Endothelial cell of umbilical vein (primary cell): Measurements from ENCODE around the gene BCAS3. TPM values are rescaled to one million over a fixed set of nuclear protein-coding genes. Genes with fewer than 3 reads are reported as not detected.

Source experiments
- BruUV-seq: library from RNA; stranded (reverse); fragments of 400-500 nt; replicated peaks from 2 replicates; lab custom pipeline; 2021; lab: Mats Ljungman, UMichigan
- CTCF ChIA-PET: fragments of 300-600, 350-600 bp; sonication (Branson Sonifier 250); formaldehyde crosslinking; loops from one replicate; lab custom pipeline; 2021; ENCODE audit warnings: antibody characterized with exemption, inconsistent platforms; lab: Charles Lee
- POLR2A ChIA-PET: fragments of 300-600, 350-600 bp; sonication (Branson Sonifier 250); formaldehyde crosslinking; loops from one replicate; lab custom pipeline; 2021; ENCODE audit warnings: antibody characterized with exemption, inconsistent platforms; lab: Charles Lee
- DNase-seq: peaks from one replicate; pipeline ENCODE4 v3.0.0-alpha.2; 2011; ENCODE audit warnings: low read depth, low spot score
- FAIRE-seq: peaks from 2 replicates; lab custom pipeline; 2011; peaks lifted over from hg19 to GRCh38; lab: Jason Lieb, UNC
- H2AFZ ChIP-seq: 2 replicates; pipeline ENCODE4 v1.6.0; 2012; ENCODE audit warnings: low read depth, low read length, control low read depth, inconsistent platforms
- H3K27ac ChIP-seq: 2 replicates; pipeline ENCODE4 v1.5.1; 2011; ENCODE audit warnings: low read depth, mild to moderate bottlenecking, control low read depth, low read length, moderate library complexity; ENCODE audit not compliant: insufficient read depth
- H3K27me3 ChIP-seq, 2 experiments: 2 replicates each; pipeline versions ENCODE4 v1.6.0 to v1.6.1; 2011; ENCODE audit warnings: low read length in 2 of 2, mixed read lengths in 1 of 2; ENCODE audit not compliant: control insufficient read depth in 2 of 2, insufficient read depth in 2 of 2
- H3K36me3 ChIP-seq, 2 experiments: 2 replicates in 1 of 2; 3 replicates in 1 of 2; pipeline ENCODE4 v1.5.1; 2011; ENCODE audit warnings: low read length in 2 of 2, mild to moderate bottlenecking in 1 of 2, moderate library complexity in 1 of 2; ENCODE audit not compliant: control insufficient read depth in 2 of 2, insufficient read depth in 2 of 2; ENCODE audit errors: extremely low read depth in 1 of 2
- H3K4me1 ChIP-seq: 3 replicates; pipeline ENCODE4 v1.5.1; 2011; ENCODE audit warnings: mild to moderate bottlenecking, low read length; ENCODE audit not compliant: control insufficient read depth, insufficient read depth; ENCODE audit errors: extremely low read depth
- H3K4me2 ChIP-seq: 2 replicates; pipeline ENCODE4 v1.6.1; 2011; ENCODE audit warnings: low read length, control low read depth, mixed read lengths; ENCODE audit not compliant: insufficient read depth
- H3K4me3 ChIP-seq, 3 experiments: fragments of 200-600 bp in 1 of 3; sonication (generic), shearing (Covaris generic) in 1 of 3; replicated peaks in 1 of 3; 2 replicates each; pipeline ENCODE4 v1.5.1; 2011 to 2016; ENCODE audit warnings: control low read depth in 3 of 3, low read length in 3 of 3, mild to moderate bottlenecking in 2 of 3, inconsistent platforms in 1 of 3, low read depth in 1 of 3, moderate library complexity in 1 of 3; ENCODE audit not compliant: insufficient read depth in 1 of 3
- H3K79me2 ChIP-seq: 2 replicates; pipeline ENCODE4 v1.6.0; 2012; ENCODE audit warnings: low read length, inconsistent platforms; ENCODE audit not compliant: control insufficient read depth, insufficient read depth
- H3K9ac ChIP-seq: replicated peaks from 2 replicates; pipeline ENCODE3; 2011; ENCODE audit warnings: low read length, control low read depth; ENCODE audit not compliant: insufficient read depth; ENCODE audit errors: extremely low read depth
- H3K9me1 ChIP-seq: replicated peaks from 3 replicates; pipeline ENCODE4 v1.6.0; 2011; ENCODE audit warnings: mild to moderate bottlenecking, low read length; ENCODE audit not compliant: control insufficient read depth, insufficient read depth; ENCODE audit errors: extremely low read depth
- H3K9me3 ChIP-seq: replicated peaks from 2 replicates; pipeline ENCODE4 v1.5.1; 2012; ENCODE audit warnings: low read length, inconsistent platforms; ENCODE audit not compliant: control insufficient read depth, insufficient read depth
- H4K20me1 ChIP-seq: replicated peaks from 2 replicates; pipeline ENCODE3; 2011; ENCODE audit warnings: mild to moderate bottlenecking, low read length; ENCODE audit not compliant: control insufficient read depth, insufficient read depth; ENCODE audit errors: extremely low read depth
- EZH2 ChIP-seq: IDR thresholded peaks from 2 replicates; pipeline ENCODE4 v1.6.1; 2012; ENCODE audit warnings: borderline replicate concordance, low read depth, mild to moderate bottlenecking, moderate library complexity, low read length, inconsistent platforms; ENCODE audit not compliant: severe bottlenecking
- FOS ChIP-seq: IDR thresholded peaks from 2 replicates; pipeline ENCODE4 v1.6.1; 2011; ENCODE audit warnings: mild to moderate bottlenecking, low read length, moderate library complexity, borderline replicate concordance; ENCODE audit not compliant: insufficient read depth
- GATA2 ChIP-seq: IDR thresholded peaks from 2 replicates; pipeline ENCODE4 v1.7.0; 2011; ENCODE audit warnings: low read depth, mild to moderate bottlenecking, moderate library complexity, mixed read lengths, low read length; ENCODE audit not compliant: insufficient read length, insufficient read depth
- JUN ChIP-seq: IDR thresholded peaks from 2 replicates; pipeline ENCODE4 v1.6.1; 2011; ENCODE audit warnings: borderline replicate concordance, low read depth; ENCODE audit not compliant: insufficient read length, insufficient read depth
- MYC ChIP-seq: IDR thresholded peaks from one replicate; pipeline ENCODE4 v1.6.1; 2011; ENCODE audit warnings: mild to moderate bottlenecking, low read depth, low read length
- POLR2A ChIP-seq: IDR thresholded peaks from 2 replicates; pipeline ENCODE4 v1.6.1; 2012; ENCODE audit warnings: low read depth, mild to moderate bottlenecking, control low read depth, low read length
- POLR2AphosphoS5 ChIP-seq: IDR thresholded peaks from 2 replicates; pipeline ENCODE4 v1.6.1; 2012; ENCODE audit warnings: low read depth, mild to moderate bottlenecking, control low read depth, low read length, moderate library complexity; ENCODE audit not compliant: insufficient read depth
- dilution Hi-C: fragments of 300-500 bp; cut with MboI; formaldehyde crosslinking; loops from one replicate; pipeline ENCODE4 v1.15.0; 2019; ENCODE audit warnings: low sequenced_read_pairs; ENCODE audit not compliant: extremely low pct_ligation_motif_present
- intact Hi-C: fragments of 100-400 bp; cut with micrococcal nuclease; formaldehyde crosslinking; loops from one replicate; pipeline ENCODE4 v1.10.0; 2022
- polyA plus RNA-seq, 4 experiments: library from polyadenylated mRNA; depleted of rRNA in 3 of 4; stranded (reverse) in 3 of 4; unstranded in 1 of 4; fragments of >200 nt; gene quantifications; 2 replicates each; pipeline versions ENCODE4 v1.2.1 to v1.2.3, GENCODE V29; 2011 to 2012; ENCODE audit warnings: missing spikeins in 1 of 4
- total RNA-seq: library from RNA; stranded (reverse); gene quantifications from 2 replicates; pipeline ENCODE4 v1.2.3, GENCODE V29; 2021
- TF ChIP-seq, protein P1 (sequence below), 2 donors: IDR thresholded peaks; 1 replicate in 1 of 2; 2 replicates in 1 of 2; pipeline ENCODE4 v1.5.1; 2011; ENCODE audit warnings: low read length in 2 of 2, mild to moderate bottlenecking in 2 of 2, moderate library complexity in 2 of 2, control low read depth in 1 of 2, inconsistent platforms in 1 of 2, low read depth in 1 of 2; ENCODE audit not compliant: insufficient read depth in 1 of 2; ENCODE audit errors: extremely low read depth in 1 of 2
- TF ChIP-seq, protein P2 (sequence below): IDR thresholded peaks from 2 replicates; pipeline ENCODE4 v1.6.1; 2011; ENCODE audit not compliant: insufficient read depth, insufficient read length

Gene BCAS3
- total and polyA plus RNA-seq, 2 donors (not counting 3 experiments of a cell fraction or from before 2014, with no cell fraction given), result 8.2 to 16.0 TPM

DNA sequence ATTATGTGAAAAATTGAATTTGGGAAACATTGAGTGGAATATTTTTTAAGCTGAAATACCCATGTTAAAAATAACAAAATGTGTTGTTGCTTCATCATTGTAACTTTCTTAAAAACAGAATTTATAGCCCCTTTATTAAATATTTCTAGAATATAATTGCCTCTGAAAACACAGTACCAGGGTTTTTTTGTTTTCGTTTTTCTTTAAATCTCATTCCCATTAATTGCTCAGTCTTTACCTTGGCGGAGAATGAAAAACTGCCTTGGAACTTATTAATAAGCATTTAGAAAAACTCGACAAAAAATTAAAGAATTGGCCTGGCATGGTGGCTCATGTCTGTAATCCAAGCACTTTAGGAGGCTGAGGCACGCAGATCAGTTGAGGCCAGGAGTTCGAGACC, 526.8 kb downstream of the BCAS3 start:
- H3K79me2 ChIP-seq, result no peaks in the 10 kb centered on the region
- ChIA-PET CTCF (no interaction called here), POLR2A (no interaction called here)
- FAIRE-seq (no peak), DNase-seq (no peak)
- no peaks in the 10 kb centered on the region for H3K36me3 ChIP-seq
- no TSS peak for BruUV-seq
- no peak overlapping the region for H3K4me2 ChIP-seq
- no peak overlapping the region for H3K27ac ChIP-seq
- intact Hi-C loops (no loop called here), dilution Hi-C loops (no loop called here)
- no peak for TF ChIP-seq GATA2
- TF ChIP-seq, protein P1, sequence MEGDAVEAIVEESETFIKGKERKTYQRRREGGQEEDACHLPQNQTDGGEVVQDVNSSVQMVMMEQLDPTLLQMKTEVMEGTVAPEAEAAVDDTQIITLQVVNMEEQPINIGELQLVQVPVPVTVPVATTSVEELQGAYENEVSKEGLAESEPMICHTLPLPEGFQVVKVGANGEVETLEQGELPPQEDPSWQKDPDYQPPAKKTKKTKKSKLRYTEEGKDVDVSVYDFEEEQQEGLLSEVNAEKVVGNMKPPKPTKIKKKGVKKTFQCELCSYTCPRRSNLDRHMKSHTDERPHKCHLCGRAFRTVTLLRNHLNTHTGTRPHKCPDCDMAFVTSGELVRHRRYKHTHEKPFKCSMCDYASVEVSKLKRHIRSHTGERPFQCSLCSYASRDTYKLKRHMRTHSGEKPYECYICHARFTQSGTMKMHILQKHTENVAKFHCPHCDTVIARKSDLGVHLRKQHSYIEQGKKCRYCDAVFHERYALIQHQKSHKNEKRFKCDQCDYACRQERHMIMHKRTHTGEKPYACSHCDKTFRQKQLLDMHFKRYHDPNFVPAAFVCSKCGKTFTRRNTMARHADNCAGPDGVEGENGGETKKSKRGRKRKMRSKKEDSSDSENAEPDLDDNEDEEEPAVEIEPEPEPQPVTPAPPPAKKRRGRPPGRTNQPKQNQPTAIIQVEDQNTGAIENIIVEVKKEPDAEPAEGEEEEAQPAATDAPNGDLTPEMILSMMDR (IDR thresholded peaks at IDR 0.05; ENCODE audit: extremely low read depth in 1 of 2, insufficient read depth in 1 of 2, low read depth in 1 of 2, low read length in 2 of 2), result no peak
- TF ChIP-seq POLR2A, result no peak
- no peak for TF ChIP-seq FOS
- TF ChIP-seq JUN, result no peak
- TF ChIP-seq, protein P2, sequence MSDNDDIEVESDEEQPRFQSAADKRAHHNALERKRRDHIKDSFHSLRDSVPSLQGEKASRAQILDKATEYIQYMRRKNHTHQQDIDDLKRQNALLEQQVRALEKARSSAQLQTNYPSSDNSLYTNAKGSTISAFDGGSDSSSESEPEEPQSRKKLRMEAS, result no peak
- TF ChIP-seq MYC, result no peak
- TF ChIP-seq EZH2, result no peak
- no peak for TF ChIP-seq POLR2AphosphoS5
- H3K9me1 ChIP-seq, result no peaks in the 10 kb centered on the region
- H3K9ac ChIP-seq, result no peak overlapping the region
- H3K27me3 ChIP-seq, result peaks cover 1 to 2% of the 10 kb centered on the region in 2 experiments
- no peak overlapping the region for H3K4me3 ChIP-seq
- no peaks in the 10 kb centered on the region for H3K4me1 ChIP-seq
- H3K9me3 ChIP-seq, result no peaks in the 10 kb centered on the region
- no peak overlapping the region for H2AFZ ChIP-seq
- H4K20me1 ChIP-seq, result no peaks in the 10 kb centered on the region
